ENCODE measurements around the gene PTOV1.

The PTOV1 gene

DNA sequence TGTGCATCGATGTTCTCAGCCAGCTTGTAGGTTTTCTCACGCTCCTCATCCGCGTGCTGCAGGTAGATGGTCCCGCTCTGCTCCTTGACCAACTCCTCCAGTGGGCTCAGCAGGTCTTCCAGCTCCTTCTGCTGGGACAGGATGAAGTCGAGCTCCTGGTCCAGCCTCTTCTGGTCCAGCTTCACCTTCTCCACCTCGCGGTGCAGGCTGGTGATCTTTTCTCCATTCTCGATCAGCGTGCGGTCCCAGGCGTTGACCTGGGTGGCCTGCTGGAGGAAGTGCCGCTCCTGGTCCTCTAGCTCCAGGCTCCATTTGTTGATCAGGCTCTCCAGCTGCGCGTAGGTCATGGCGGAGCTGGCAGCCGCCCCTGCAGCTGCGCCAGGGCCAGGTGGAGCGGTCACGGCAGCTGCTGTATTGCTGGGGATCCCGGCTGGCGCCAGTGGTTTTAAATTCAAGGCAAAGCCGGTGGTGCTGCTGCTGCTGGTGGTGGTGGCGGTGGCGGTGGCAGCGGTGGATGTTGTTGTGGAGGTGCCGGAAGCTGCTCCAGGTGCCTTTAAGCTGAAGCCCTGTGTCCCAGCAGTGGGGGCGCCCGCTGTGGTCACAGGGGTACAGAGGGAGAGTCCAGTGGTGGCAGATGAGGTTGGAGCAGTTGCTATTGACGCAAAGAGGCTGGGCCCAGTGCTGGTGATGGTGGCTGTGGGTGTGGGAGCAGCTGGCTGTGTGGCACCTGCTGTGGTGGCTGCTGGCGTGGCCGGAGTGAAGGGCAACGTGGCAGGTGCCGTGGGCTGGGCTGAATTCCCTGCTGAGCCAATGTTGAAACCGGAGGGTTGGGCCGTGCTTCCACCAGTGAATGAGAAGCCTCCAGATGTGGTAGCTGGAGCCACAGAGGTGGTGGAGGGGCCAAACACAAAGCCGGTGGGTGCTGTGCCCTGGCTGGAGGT, 57.8 kb downstream of the PTOV1 start:
- TF ChIP-seq, protein P1, sequence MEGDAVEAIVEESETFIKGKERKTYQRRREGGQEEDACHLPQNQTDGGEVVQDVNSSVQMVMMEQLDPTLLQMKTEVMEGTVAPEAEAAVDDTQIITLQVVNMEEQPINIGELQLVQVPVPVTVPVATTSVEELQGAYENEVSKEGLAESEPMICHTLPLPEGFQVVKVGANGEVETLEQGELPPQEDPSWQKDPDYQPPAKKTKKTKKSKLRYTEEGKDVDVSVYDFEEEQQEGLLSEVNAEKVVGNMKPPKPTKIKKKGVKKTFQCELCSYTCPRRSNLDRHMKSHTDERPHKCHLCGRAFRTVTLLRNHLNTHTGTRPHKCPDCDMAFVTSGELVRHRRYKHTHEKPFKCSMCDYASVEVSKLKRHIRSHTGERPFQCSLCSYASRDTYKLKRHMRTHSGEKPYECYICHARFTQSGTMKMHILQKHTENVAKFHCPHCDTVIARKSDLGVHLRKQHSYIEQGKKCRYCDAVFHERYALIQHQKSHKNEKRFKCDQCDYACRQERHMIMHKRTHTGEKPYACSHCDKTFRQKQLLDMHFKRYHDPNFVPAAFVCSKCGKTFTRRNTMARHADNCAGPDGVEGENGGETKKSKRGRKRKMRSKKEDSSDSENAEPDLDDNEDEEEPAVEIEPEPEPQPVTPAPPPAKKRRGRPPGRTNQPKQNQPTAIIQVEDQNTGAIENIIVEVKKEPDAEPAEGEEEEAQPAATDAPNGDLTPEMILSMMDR (conservative IDR thresholded peaks at IDR 0.05) = no peak
- H3K27ac ChIP-seq = no peak overlapping the region

DNA sequence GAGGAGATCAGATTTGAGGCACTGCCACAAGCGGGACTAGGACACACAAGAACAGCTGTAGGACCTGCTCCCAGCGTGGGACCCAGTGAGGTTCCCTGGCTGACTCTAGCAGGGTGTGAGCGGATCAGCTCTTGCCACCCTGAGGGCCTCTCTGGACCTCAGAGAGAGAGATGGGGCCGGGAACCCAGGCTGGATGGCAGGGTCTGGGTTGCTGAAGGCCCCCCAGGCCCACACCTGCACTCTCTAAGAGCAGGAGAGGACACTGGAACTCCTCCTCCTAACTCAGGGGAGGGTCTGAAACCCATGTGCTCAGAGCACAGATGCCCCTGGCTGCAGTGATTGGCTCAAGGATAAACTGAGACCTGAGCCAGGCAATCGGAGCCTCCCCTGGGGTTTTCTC, 59.2 kb downstream of the PTOV1 start:
- TF ChIP-seq, protein P1 (conservative IDR thresholded peaks at IDR 0.05) = no peak
- H3K27ac ChIP-seq = no peak overlapping the region
